ENCODE measurements around the gene MPZL3.
A peak's percentile ranks its signal among the peaks of the same experiment; 100 is the strongest.
"Not testable (repeated sequence)": the region's sequence is repeated elsewhere in the genome, so short reads cannot be mapped to it uniquely, and the experiment has no call there.

MPZL3 gene

GRCh38 chr11:118212131-118212725 is 39.9 kb downstream of the MPZL3 start:
- DNase-seq (ENCODE audit: low read depth) = no peak

- no peak for DNase-seq (ENCODE audit: low read depth)
Observed at GRCh38 chr11:118211006-118211405, 41.2 kb downstream of the MPZL3 start.

DNA sequence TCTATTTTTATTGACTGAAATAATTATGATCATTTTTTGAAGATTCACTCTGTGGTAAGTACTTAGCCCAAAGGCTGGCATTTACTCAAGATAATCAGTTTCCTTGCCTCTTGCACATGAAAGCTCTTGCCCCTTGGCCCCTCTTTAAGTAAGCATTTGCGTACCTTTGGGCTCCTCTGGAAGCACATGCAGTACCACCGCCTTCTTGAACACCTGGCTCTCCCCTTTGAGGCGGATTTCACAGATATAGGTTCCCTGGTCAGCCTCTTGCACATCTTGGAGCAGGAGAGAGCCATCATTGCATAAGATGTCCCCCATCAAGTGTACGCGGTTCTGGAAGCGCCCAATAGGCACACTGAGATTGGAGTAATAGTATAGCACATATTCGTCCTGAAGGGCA is 41.8 kb downstream of the MPZL3 start:
- DNase-seq (ENCODE audit: low read depth) = no peak

DNA sequence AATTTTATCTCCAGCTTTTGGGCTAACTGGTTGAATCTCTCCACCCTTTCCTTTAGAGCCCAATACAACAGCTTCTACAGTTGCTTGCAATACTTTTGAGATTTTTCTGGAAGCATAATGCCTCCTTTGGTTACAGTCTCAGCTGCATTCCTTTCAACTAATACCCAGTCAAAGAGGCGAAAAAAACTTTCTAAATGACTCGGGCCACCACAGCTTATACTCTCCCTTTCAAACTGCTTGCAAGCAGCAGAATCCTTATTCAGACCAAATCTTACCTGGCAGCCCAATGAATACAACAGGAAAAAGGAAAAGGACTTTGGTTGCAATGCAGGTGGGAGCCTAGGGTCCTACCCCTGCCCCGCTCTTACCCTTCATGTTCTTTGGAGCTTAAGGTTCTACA is 43.1 kb downstream of the MPZL3 start:
- DNase-seq (ENCODE audit: low read depth) = no peak

DNA sequence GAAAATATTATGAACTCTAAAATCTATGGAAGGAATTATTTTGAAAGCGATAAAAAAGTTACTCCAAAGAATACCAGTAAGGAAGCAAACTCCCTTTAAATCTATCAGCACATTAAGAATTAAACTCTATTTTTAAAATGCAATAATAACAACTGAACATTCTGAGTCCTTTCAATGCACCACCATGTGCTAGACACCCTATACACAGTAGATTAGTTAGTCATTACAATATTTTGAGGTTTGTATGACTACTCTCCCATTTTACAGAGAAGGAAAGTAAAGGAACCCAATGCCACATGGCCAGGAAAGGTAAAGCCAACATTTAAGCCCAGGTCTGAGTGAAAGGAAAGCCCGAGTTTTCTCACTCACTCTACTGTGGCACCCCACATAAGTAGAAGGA is 45.1 kb downstream of the MPZL3 start:
- no peak for DNase-seq (ENCODE audit: low read depth)

DNA sequence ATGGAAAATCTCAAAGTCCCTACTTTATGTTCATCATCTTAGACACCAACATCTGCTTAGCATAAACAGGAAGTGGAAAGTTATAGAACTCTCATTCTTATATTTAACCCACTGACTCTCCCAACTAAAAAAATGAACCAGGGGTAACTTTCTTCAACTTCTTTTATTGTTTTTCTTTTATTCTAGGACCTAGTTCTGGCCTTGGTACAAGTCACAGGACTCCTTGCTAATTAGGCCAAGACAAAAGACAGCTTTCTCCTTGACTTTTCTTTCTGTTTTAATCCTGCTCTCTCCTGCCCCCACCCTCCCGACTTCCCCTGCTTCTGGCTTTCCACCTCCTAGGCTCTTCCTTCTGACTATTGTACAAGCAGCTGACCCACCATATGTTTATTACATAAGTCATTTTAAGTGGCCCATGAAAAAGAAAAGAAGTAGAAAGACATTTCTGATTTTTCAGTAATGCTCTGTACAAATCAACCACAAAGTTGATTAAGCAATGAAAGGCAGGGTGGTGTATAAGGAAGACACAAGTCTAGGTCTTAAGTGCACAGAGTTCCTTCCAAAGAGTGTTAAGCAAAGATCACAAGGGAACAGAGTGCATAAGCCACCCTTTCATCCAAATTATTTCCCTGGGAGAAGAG is 45.7 kb downstream of the MPZL3 start:
- DNase-seq (ENCODE audit: low read depth) = no peak

DNA sequence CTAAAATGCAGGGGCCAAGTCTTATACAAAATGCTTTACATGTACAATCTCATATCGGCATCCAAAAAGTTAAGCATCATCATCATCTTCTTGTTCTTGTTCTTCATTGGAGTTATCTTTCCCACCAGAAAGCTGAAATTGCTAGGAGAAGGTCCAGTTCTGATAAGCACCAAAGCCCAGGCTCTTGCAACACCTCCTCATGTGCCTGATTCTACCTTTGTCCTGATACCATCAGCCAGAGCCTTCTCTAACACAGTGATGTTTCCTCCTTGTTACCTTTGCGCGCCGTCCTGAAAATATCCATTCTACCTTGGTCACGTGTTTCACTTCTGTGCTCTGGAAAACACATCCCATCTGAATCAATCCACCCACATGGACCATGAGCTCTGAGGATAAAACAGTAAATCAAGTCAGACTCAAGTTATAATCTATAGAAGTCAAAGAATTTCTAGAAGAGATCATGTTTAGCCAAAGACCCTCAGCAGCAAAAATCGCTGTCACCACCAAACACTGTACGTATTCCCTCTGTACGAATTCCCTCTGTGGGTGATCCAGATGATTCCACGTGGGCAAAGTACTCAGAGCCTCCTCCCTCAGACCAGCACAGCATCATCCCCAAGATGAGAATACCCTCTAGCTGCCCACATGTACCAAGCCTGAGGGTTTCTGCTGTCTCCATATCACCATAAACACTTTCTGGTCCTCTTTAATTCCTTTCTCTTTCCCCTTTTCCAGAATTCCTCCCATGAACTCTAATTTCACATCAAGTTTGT is 46.4 kb downstream of the MPZL3 start:
- DNase-seq (ENCODE audit: low read depth) = no peak

DNA sequence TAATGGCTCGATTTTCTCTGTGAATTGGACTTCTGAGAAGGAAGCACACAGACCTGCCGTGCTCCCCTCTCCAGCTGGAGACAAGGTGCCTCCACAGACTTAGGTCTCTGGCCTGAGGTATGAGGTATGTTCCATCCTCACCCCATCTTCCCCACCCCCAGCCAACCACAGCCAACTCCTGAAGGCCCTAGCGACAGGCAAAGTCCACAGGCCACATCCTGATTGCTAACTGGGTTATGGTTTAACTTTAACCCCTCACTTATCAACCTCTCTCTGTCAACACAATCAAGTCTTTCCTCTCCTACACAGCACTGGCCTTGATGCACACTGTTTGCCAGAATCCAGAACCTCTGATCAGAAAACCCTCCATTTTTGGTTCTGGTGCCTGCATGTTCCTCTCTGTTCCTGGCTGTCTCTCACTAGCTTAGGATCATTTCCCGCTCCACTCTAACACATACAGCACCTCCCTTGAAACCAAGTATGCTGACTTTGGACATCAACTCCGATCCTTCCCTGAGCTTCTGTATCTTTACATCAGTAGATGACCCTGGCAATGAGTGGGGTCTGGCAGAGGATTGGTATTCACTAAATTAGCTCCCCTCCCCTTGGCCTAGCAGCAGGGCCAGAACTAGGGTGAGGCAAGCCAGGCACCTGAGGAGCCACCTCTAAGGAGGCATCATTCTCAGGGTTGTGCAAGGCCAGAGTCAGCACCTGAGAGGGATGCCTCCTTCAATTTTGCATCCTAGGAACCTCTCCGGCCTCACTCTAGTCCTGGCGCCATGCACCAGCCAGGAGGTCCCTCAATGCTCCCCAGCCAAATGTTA is 49.4 kb downstream of the MPZL3 start:
- no peak for DNase-seq (ENCODE audit: low read depth)

DNA sequence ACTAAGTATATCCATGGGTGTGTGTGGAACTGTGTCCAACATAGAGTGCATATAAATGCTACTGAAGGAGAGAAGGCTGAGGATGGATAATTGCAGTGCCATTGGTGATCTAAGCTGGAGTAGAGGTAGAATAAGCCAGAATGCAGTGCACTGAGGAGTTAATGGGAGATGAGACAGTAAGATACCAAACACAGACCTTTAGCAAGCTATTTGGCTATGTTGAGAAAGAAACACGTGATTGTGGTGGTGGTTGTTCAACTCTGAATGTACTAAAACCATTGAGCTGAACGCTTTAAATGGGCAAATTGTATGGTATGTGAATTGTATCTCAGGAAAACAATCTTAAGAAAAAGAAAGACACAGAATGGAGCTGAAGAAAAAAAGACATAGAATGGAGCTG is 50.2 kb downstream of the MPZL3 start:
- no peak for DNase-seq (ENCODE audit: low read depth)

DNA sequence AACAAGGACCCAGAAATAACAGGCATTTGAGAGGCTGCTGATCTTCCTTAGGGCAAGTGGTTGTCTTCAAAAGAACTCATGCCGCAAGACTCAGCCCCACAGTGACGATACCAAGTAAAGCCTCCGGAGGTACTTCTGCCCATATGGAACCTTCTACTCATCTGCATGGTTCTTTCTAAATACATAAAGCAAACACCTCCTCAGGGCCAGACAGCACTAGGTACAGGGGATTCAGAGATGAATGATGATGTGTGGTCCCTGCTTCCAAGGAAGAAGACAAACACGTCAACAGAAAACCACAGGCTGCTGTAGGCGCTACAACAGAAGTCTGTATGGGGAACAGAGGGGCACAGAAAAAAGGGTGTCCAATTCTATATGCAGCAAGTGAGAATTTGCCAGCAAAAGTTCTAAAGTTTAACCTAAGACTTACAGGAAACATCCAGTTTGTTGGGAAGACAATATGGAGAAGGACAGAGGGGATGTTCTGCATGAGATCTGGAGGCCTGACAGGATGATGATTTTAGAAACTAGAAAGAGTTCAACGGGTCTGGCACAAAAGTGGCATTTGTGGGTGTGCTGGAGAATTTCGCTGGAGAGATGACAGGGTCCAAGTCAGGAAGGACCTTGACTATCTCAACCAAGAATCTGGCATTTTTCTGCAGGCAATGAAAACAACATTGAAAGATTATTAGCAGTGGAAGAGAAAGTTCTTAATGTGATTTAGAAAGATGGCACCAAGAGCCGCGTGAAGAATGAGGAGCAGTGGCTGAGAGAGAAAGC is 51.1 kb downstream of the MPZL3 start:
- no peak for DNase-seq (ENCODE audit: low read depth)

GRCh38 chr11:118200497-118200896 is 51.7 kb downstream of the MPZL3 start:
- no peak for DNase-seq (ENCODE audit: low read depth)

DNA sequence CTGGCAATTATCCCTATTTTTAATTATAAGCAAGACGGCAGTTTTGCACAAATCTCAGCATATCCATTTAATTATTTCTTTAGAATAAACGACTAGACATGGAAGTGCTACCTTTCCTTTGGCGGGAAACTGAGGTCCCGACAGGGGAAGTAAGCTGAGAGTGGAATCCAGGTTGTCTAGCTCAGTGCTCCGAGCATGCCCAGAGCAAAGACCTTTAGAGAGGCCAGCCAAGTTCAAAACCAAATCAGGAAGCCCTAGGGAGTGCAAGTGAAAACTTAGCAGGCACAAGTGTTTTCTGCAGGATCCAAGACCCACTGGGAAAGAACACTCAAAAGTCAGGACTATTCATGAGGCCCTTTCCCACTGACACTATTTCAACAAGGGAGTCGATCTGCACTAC is 53.0 kb downstream of the MPZL3 start:
- DNase-seq (ENCODE audit: low read depth) = no peak

DNA sequence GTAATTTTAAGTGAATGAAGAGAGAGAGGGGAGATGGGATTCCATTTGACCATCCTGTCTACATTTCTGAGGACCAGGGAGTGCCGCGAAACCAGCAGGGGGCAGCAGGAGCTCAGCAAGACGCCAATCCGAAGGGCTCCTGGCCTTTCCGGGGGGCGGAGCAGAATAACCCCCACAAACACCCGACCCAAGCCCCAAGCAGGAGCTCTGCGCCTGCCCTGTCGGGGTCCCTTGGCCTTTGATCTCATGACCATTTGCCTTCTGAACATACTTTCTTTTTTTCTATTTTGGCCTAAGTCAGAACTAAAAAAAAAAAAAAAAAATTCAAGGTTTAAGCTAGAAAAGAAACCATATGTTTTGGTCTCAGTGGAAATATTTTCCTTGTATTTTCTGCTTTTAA is 53.8 kb downstream of the MPZL3 start:
- peak; percentile 75 for DNase-seq (ENCODE audit: low read depth)

GRCh38 chr11:118194835-118195627 is 57.1 kb downstream of the MPZL3 start:
- no peak for DNase-seq (ENCODE audit: low read depth)

DNA sequence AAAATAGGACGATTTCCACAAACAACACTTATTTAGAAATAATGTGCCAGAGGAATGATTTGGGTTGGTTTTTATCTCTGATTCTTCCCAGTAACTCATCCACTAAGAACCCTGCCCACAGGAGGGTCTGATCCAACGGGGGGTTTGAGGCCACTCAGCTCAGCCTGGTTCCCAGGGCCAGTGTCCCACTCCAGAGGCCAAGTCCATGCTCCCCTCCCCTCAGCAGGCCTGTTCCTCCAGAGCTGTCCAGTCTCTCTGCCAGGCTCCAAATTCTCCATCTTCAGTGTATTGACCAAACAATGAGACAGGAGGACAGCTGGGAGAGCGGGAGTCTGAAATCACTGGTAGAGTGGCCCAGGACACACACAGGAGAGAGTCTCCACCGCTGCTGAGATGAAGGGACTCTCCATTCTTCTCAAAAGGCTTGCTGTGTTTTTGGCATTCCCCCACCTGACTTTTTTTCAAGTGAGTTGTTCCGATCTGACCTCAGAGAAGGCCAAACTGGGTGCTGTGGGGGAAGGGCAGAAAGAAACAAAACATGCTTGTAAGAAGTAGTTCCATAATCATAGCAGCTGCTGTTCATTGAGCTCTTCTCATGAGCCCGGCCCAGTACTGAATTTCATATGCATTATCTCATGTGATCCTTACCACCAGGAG is 58.1 kb downstream of the MPZL3 start:
- DNase-seq (ENCODE audit: low read depth) = no peak

- not testable (repeated sequence) for DNase-seq (ENCODE audit: low read depth)
Observed at GRCh38 chr11:118192817-118193216, 59.3 kb downstream of the MPZL3 start.

DNA sequence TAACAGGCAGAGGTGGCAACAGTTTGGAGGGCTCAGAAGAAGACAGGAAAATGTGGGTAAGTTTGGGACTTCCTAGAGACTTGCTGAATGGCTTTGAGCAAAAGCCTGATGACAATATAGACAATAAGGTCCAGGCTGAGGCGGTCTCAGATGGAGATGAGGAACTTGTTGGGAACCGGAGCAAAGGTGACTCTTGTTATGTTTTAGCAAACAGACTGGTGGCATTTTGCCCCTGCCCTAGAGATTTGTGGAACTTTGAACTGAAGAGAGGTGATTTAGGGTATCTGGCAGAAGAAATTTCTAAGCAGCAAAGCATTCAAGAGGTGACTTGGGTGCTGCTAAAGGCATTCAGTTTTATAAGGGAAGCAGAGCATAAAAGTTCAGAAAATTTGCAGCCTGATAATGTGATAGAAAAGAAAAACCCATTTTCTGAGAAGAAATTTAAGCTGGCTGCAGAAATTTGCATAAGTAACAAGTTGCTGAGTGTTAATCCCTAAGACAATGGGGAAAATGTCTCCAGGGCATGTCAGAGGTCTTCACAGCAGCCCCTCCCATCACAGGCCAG is 61.1 kb downstream of the MPZL3 start:
- not testable (repeated sequence) for DNase-seq (ENCODE audit: low read depth)

GRCh38 chr11:118186346-118187107 is 65.6 kb downstream of the MPZL3 start:
- DNase-seq (ENCODE audit: low read depth) = no peak

Data from T follicular helper cell (primary cell).